HEK293T (cell line): ENCODE results near the gene RAPGEF3.

ENCODE experiments used
- CTCF ChIA-PET: fragments of 350-600 bp; formaldehyde crosslinking; extraction: SDS; loops from one replicate; lab custom pipeline; 2021; ENCODE audit warnings: antibody characterized with exemption, inconsistent platforms; lab: Yijun Ruan, JAX
- POLR2A ChIA-PET: fragments of 350-600 bp; formaldehyde crosslinking; extraction: SDS; loops from one replicate; lab custom pipeline; 2020; ENCODE audit warnings: antibody characterized with exemption, inconsistent platforms; lab: Yijun Ruan, JAX
- DNase-seq: peaks from one replicate; pipeline ENCODE4 v3.0.0; 2012; ENCODE audit warnings: mixed read lengths; ENCODE audit errors: extremely low spot score
- ARNT ChIP-seq: fragments of 450-650 bp; IDR thresholded peaks from 2 replicates; pipeline ENCODE4 v1.6.1; 2017; ENCODE audit warnings: mild to moderate bottlenecking
- BHLHE40 ChIP-seq: fragments of 450-650 bp; IDR thresholded peaks from 2 replicates; pipeline ENCODE4 v1.6.1; 2016; ENCODE audit warnings: mild to moderate bottlenecking, moderate library complexity, borderline replicate concordance
- CTBP1 ChIP-seq: fragments of 450-650 bp; IDR thresholded peaks from 2 replicates; pipeline ENCODE4 v1.6.1; 2016; ENCODE audit warnings: borderline replicate concordance
- ELF4 ChIP-seq: fragments of 450-650 bp; IDR thresholded peaks from 2 replicates; pipeline ENCODE4 v1.6.1; 2017; ENCODE audit warnings: antibody characterized with exemption
- FOXA1 ChIP-seq: fragments of 450-650 bp; IDR thresholded peaks from 2 replicates; pipeline ENCODE4 v1.6.1; 2016; ENCODE audit warnings: mild to moderate bottlenecking
- FOXK2 ChIP-seq: fragments of 450-650 bp; IDR thresholded peaks from 2 replicates; pipeline ENCODE4 v1.6.1; 2016; ENCODE audit warnings: mild to moderate bottlenecking
- FOXM1 ChIP-seq: fragments of 450-650 bp; IDR thresholded peaks from 2 replicates; pipeline ENCODE4 v1.6.1; 2017; ENCODE audit warnings: mild to moderate bottlenecking, borderline replicate concordance
- HDGF ChIP-seq: fragments of 450-650 bp; IDR thresholded peaks from 2 replicates; pipeline ENCODE4 v1.6.1; 2017; ENCODE audit warnings: antibody characterized with exemption, borderline replicate concordance
- L3MBTL2 ChIP-seq: fragments of 450-650 bp; conservative IDR thresholded peaks from 2 replicates; pipeline ENCODE4 v1.6.1; 2016; ENCODE audit warnings: mild to moderate bottlenecking
- LEF1 ChIP-seq: fragments of 450-650 bp; IDR thresholded peaks from 2 replicates; pipeline ENCODE4 v1.6.1; 2017; ENCODE audit warnings: mild to moderate bottlenecking, borderline replicate concordance
- NFRKB ChIP-seq: fragments of 450-650 bp; IDR thresholded peaks from 2 replicates; pipeline ENCODE4 v1.6.1; 2016; ENCODE audit warnings: mild to moderate bottlenecking, moderate library complexity
- PKNOX1 ChIP-seq: fragments of 450-650 bp; IDR thresholded peaks from 2 replicates; pipeline ENCODE4 v1.6.1; 2016
- SP1 ChIP-seq: fragments of 450-650 bp; IDR thresholded peaks from 2 replicates; pipeline ENCODE4 v1.6.1; 2017
- SUZ12 ChIP-seq: fragments of 450-650 bp; IDR thresholded peaks from 2 replicates; pipeline ENCODE4 v1.6.1; 2016; ENCODE audit warnings: mild to moderate bottlenecking
- TARDBP ChIP-seq: fragments of 450-650 bp; IDR thresholded peaks from 2 replicates; pipeline ENCODE4 v1.6.1; 2016
- ZNF384 ChIP-seq: fragments of 450-650 bp; IDR thresholded peaks from 2 replicates; pipeline ENCODE4 v1.6.1; 2016

RAPGEF3 gene

GRCh38 chr12:47739297-47739696 lies 19.4 kb downstream of the RAPGEF3 start:
- CTCF ChIA-PET: interaction anchor here (1.1 to 6.3 kb wide), 2 partner anchors 29 to 98 kb away, joined by 3 to 85 read pairs; no protein-coding TSS in a partner anchor
- TF ChIP-seq ZNF384 (no peak), CTBP1 (no peak)
- POLR2A ChIA-PET: no interaction called here
- DNase-seq: no peak

- TF ChIP-seq HDGF: no peak
- no peak for TF ChIP-seq ARNT
- TF ChIP-seq FOXM1: no peak
- no peak for TF ChIP-seq ELF4
- TF ChIP-seq CTBP1: no peak
- TF ChIP-seq NFRKB: no peak
- no peak for TF ChIP-seq SP1
- no peak for TF ChIP-seq PKNOX1
- TF ChIP-seq FOXK2: no peak
- no peak for TF ChIP-seq ZNF384
- no peak for TF ChIP-seq BHLHE40
- TF ChIP-seq FOXA1: no peak
- no peak for TF ChIP-seq TARDBP
- TF ChIP-seq LEF1: no peak
- CTCF ChIA-PET: no interaction called here
- POLR2A ChIA-PET: no interaction called here
- DNase-seq: no peak
Measured at GRCh38 chr12:47737936-47738594, 20.6 kb downstream of the RAPGEF3 start.

GRCh38 chr12:47736877-47737676 lies 21.6 kb downstream of the RAPGEF3 start:
- CTCF ChIA-PET: interaction anchor here (0.5 to 1.6 kb wide), 8 partner anchors 10 to 101 kb away, joined by 3 to 7 read pairs (median 4); partner anchors contain the start of gene RAPGEF3
- TF ChIP-seq TARDBP: no peak
- no peak for TF ChIP-seq NFRKB
- no peak for TF ChIP-seq ARNT
- no peak for TF ChIP-seq FOXM1
- TF ChIP-seq LEF1: no peak
- no peak for TF ChIP-seq BHLHE40
- TF ChIP-seq SP1: no peak
- TF ChIP-seq ELF4: no peak
- no peak for TF ChIP-seq SUZ12
- TF ChIP-seq FOXA1: no peak
- no peak for TF ChIP-seq FOXK2
- no peak for TF ChIP-seq HDGF
- no peak for TF ChIP-seq L3MBTL2
- TF ChIP-seq CTBP1: no peak
- TF ChIP-seq PKNOX1: no peak
- TF ChIP-seq ZNF384: no peak
- POLR2A ChIA-PET: no interaction called here
- no peak for DNase-seq

- ChIA-PET CTCF (interaction anchor here (0.7 to 1.6 kb wide), 7 partner anchors 9 to 102 kb away, joined by 3 to 7 read pairs (median 4); partner anchors contain the start of gene RAPGEF3), POLR2A (no interaction called here)
- no peak for TF ChIP-seq BHLHE40
- DNase-seq: no peak
Measured at GRCh38 chr12:47736216-47736615, 22.5 kb downstream of the RAPGEF3 start.

- ChIA-PET CTCF (interaction anchor here (1.1 to 1.6 kb wide), 4 partner anchors 18 to 102 kb away, joined by 3 to 7 read pairs (median 4); no protein-coding TSS in a partner anchor), POLR2A (interaction anchor here (1.2 kb wide), 1 partner anchor 29 kb away, joined by 4 read pairs; no protein-coding TSS in a partner anchor)
- TF ChIP-seq ZNF384 (no peak), PKNOX1 (no peak), TARDBP (no peak), L3MBTL2 (no peak), FOXM1 (no peak), FOXA1 (no peak), ELF4 (no peak), BHLHE40 (no peak), HDGF (no peak), FOXK2 (no peak), NFRKB (no peak), LEF1 (no peak), SP1 (no peak), SUZ12 (no peak), CTBP1 (no peak), ARNT (no peak)
- no peak for DNase-seq
Measured at GRCh38 chr12:47735649-47736048, 23.0 kb downstream of the RAPGEF3 start.
